ENCODE data around the gene FFAR3. TPM values are rescaled to one million over a fixed set of nuclear protein-coding genes. Genes with fewer than 3 reads are reported as not detected.
A peak's percentile ranks its signal among the peaks of the same experiment; 100 is the strongest.
"Not testable (repeated sequence)": the region's sequence is repeated elsewhere in the genome, so short reads cannot be mapped to it uniquely, and the experiment has no call there.

FFAR3 gene
- total RNA-seq, 1 donor from 2014 or later = 0.29 TPM

DNA sequence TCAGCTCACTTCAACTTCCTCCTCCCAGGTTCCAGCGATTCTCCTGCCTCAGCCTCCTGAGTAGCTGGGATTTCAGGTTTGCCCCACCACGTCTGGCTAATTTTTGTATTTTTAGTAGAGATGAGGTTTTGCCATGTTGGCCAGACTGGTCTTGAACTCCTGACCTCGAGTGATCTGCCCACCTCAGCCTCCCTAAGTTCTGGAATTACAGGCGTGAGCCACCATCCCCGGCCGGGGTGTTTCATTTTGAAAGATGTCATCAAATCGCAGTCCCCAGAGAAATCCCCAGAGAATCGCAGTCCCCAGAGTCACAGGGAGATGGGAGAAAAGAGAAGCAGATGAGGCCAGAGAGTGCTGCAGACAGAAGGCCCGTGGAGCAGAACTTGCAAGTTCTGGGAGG is 43.2 kb downstream of the FFAR3 start:
- not testable (repeated sequence) for DNase-seq (ENCODE audit: low spot score)

GRCh38 chr19:35403116-35403760 is 45.0 kb downstream of the FFAR3 start:
- no peak for DNase-seq (ENCODE audit: low spot score)

DNA sequence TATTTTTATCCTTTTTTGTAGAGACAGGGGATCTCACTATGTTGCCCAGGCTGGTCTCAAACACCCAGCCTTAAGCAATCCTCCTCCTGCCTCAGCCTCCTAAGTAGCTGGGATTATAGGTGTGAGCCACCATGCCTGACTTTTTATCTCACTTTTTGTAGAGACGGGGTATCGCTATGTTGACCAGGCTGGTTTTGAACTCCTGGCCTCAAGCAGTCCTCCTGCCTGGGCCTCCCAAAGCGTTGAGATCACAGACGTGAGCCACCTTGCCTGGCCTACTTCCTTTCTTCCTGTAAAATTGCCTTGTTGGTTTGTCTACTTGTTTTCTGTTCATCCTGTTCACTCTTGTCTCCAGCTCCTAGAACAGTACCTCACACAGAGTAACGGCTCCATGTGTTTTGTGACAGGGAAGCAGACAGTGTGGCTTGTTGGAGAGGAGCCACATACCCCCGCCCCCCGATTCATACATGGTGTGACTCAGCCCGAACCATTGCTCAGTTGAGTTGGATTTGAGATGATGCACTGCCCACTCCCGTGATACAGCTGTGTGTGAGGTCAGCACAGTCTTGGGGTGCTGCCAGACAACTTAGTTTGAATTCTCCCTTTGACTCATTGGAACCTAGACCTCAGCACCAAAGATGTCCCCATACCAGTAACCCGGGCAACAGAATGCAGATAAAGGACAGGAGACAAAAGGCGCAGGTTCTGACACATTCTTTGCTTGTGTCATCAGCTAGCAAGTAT is 46.8 kb downstream of the FFAR3 start:
- peak; percentile 11 for DNase-seq (ENCODE audit: low spot score)

DNA sequence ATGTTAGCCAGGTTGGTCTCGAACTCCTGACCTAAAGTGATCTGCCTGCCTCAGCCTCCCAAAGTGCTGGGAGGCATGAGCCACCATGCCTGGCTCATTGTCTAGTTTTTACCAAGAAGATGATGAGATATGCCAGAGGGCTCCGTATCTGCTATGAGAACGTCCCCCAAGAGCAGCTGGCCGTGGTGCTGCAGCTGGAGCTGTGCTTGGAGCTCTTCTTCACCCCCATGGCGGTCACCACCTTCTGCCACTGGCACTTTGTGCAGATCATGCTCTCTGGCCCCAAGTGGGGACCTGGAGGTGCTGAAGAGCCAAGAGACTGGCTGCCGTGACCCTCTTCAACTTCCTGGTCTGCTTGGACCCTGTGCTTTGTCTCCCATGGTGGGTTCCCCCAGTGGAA is 49.4 kb downstream of the FFAR3 start:
- DNase-seq (ENCODE audit: low spot score) = no peak

- DNase-seq (ENCODE audit: low spot score) = no peak
Measured at GRCh38 chr19:35408284-35409171, 50.3 kb downstream of the FFAR3 start.

DNA sequence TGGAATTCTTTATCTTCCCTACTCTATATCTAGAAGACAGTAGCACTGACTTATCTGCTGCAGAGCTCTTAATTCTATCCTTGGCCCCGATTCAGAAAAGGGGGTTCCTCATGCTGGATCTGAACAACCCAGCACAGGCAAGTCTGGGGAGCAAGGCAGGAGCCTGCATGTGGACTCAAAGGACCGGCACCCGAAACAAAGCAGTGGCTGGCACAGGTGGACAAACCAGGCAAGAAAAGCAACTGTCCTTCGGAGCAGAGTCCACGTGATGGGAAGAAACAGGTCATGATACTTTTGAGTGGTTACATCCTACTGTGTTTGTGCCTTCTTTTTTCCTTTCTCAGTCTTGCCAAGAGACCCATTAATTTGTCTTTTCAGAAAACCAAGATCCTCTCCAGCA is 50.9 kb downstream of the FFAR3 start:
- DNase-seq (ENCODE audit: low spot score) = no peak

Other genes starting within 250 kb of the FFAR3 start
- 139 TPM for gene FXYD3, start 242.6 kb upstream of the FFAR3 start, total RNA-seq
- gene LGI4, start 223.4 kb upstream of the FFAR3 start, total RNA-seq = 8.9 TPM
- gene FXYD1, start 219.6 kb upstream of the FFAR3 start, total RNA-seq = 94.0 TPM
- gene FXYD7, start 215.2 kb upstream of the FFAR3 start, total RNA-seq = not detected
- 88.4 TPM for gene FXYD5, start 203.7 kb upstream of the FFAR3 start, total RNA-seq
- gene FAM187B, start 129.7 kb upstream of the FFAR3 start, total RNA-seq = not detected
- gene LSR, start 109.5 kb upstream of the FFAR3 start, total RNA-seq = 229 TPM
- gene USF2, start 89.5 kb upstream of the FFAR3 start, total RNA-seq = 174 TPM
- gene HAMP, start 75.9 kb upstream of the FFAR3 start, total RNA-seq = 1.2 TPM
- not detected for gene MAG, start 66.3 kb upstream of the FFAR3 start, total RNA-seq
- 4.2 TPM for gene CD22, start 29.3 kb upstream of the FFAR3 start, total RNA-seq
- not detected for gene FFAR1, start 10.6 kb upstream of the FFAR3 start, total RNA-seq
- gene GPR42, start 12.6 kb downstream of the FFAR3 start, total RNA-seq = not detected
- 0.17 TPM for gene FFAR2, start 89.8 kb downstream of the FFAR3 start, total RNA-seq
- gene KRTDAP, start 132.0 kb downstream of the FFAR3 start, total RNA-seq = not detected
- 1.8 TPM for gene DMKN, start 155.2 kb downstream of the FFAR3 start, total RNA-seq
- not detected for gene SBSN, start 169.9 kb downstream of the FFAR3 start, total RNA-seq
- not detected for gene GAPDHS, start 175.0 kb downstream of the FFAR3 start, total RNA-seq
- gene TMEM147, start 187.2 kb downstream of the FFAR3 start, total RNA-seq = 87.6 TPM
- not detected for gene ATP4A, start 205.2 kb downstream of the FFAR3 start, total RNA-seq
- gene PMIS2, start 227.7 kb downstream of the FFAR3 start, total RNA-seq = not detected

Data from mucosa of gallbladder (tissue), 1 donor.